HG03196 (cell line): Measurements from ENCODE around the gene FPR1.
"Not testable (repeated sequence)": the region's sequence is repeated elsewhere in the genome, so short reads cannot be mapped to it uniquely, and the experiment has no call there.

Source experiments
- ATAC-seq: cut with Tn5 transposase; IDR thresholded peaks from one replicate; pipeline ENCODE4 v1.9.1; 2021; ENCODE audit not compliant: unreplicated experiment

Gene FPR1

DNA sequence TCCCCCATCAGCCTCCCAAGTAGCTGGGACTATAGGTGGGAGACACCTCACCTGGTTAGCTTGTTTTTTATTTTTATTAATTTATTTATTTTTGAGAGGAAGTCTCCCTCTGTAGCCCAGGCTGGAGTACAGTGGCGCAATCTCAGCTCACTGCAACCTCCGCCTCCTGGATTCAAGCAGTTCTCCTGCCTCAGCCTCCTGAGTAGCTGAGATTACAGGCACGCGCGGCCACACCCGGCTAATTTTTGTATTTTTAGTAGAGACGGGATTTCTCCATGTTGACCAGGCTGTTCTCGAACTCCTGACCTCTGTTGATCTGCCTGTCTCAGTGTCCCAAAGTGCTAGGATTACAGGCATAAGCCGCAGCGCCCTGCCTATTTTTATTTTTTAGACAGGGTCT lies 13.2 kb downstream of the FPR1 start:
- ATAC-seq, result not testable (repeated sequence)

DNA sequence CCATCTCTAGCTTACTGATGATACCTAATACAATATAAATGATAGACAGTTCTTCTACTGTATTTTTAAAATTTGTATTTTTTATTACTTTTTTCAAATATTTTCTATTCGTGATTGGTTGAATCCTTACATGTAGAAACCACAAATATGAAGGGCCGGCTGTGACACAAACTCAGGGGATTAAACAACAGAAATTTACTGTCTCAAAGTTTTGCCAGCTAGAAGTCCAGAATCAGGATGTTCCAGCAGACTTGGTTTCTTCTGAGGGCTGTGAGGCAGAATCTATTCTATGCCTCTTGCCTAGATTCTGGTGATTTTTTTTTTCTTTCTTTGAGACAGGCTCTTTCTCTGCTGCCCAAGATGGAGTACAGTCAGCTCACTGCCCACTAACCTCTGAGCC lies 13.8 kb downstream of the FPR1 start:
- ATAC-seq, result no peak

DNA sequence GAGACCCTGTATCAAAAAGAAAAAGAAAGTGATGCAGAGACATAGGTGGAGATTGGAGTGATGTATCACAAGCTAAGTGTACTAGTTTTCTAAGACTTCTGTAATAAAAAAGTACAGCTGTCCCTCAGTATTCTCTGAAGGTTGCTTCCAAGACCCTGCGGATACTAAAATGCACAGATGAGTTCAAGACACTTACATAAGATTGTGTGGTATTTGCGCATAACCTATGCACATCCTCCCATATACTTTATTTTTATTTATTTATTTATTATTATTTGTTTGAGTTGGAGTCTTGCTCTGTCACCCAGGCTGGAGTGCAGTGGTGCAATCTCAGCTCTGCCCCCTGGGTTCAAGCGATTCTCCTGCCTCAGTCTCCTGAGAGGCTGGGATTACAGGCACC lies 14.3 kb downstream of the FPR1 start:
- ATAC-seq, result no peak

DNA sequence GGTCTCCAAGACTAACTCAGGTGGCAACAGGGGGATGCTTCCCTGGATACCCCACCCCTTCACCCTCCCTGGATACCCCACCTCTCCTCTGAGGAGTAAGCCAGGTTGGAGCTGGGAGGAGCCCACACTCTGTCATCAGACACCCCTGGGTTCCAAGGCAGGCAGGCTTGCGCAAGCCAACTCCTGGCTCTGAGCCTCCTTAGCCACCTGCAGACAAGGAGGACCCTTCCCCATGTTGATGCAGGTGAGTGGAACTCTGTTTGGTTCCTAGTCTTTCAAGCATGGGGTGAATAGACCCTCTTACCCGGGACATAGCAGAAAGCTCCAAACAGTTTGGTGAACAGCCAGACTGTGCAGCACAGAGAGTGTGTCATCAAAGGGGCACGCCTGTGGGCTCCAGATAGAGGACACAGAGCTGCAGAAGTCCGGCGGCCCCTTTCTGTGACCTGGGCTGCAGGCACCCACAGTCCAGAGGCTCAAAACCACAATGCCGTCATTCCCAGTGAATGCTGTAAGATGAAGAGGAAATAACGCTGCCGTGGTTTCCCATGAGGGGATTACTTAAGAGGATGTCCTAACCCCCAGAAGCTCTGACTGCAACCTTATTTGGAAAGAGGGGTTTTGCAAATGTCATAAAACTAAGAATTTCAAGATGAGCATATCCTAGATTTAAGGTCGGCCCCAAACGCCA lies 15.8 kb downstream of the FPR1 start:
- ATAC-seq, result no peak

DNA sequence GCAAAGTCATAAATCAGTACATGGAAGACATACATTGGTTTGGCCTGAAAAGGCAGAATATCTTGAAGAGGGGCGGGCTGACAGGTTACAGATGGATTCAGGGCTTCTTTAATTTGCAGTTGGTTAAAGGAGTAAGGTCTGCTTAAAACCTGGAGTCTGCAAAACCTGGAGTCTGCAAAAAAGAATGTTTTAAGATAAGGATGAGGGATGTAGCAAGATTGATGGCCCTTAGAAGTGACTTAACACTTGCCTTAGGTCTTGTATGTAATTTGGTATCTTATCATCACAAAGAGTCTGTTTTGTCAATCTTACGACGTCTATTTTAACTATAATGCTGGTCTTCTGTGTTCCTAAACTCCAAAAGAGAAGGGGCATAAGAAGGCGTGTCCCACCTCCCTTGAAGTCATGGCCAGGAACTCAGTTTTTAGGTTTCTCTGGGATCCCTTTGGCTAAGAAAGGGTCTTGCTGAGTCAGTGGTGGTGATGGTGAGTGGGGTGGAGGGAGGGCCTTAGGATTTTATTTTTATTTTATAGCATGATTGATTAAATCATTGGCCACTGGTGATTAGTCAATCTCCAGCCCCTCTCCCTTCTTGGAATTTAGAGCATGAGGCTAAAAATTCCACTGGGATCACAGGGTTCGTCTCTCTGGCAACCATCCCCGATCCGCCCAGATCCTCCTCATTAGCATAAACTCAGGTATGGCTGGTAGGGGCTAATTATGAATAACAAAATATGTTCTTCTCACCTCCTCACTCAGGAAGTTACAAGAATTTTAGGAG lies 17.7 kb downstream of the FPR1 start:
- ATAC-seq, result no peak

DNA sequence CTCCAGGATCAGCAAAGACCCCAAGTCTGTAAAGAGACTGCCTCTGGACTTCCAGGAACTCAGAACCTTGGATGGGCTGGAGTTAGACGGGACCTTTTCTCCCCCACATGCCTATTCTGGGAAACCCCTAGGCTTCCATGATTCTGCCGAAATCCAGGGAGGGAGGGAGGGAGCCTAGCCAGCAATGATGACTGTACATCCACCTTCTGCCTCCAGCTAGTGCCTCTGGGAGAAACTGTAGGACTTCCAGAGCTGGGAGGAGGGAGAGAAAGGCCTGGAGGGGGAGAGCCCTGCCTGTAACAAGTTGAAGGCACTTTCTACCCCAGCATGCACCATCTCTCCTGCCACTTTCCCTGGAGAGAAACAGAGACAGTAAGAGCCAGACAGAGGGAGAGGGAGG lies 21.9 kb downstream of the FPR1 start:
- ATAC-seq, result no peak

DNA sequence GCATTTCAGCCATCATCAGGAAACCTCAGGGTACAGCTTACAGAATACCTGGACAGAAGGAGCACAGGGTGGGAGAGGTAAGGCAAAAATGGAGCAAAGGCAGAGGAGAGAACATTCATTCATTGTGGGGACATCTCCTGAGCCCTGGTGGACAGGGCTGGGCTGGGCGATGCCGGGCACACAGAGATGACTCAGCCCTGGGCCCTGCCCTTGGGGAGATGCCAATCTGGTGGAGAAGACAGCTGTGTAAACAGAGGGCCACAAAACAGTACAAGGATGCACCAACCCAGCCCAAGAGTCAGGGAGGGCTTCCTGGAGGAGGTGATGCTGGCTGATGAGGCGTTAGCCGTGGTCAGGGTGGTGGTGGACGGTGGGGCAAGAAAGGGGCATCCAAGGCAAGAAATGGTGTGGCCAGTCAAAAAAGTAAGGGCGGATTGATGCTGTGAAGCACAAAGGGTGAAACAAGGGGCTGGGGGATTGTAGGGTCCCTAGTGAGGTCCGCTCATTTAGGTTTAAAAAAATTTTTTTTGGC lies 24.3 kb downstream of the FPR1 start:
- ATAC-seq, result no peak

DNA sequence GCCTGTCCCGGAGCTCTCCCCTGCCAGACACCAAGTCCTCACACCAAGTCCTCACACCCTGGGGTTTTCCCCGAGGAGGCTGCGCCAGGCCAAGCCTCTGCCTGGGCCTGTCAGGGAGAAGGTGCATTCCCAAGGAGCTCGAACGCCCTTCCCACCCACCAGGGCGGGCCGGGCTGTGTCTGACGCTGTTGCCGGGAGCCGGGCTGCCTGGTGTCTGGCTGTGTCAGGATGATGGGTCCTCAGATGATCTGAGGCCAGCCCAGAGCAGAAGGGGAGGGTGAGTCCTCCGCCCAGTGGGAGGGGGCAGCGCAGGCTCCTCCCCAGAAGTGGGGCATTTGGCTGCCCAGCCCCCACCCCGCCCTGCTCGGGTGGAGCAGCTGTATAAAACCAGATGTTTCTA lies 25.6 kb downstream of the FPR1 start:
- no peak for ATAC-seq

DNA sequence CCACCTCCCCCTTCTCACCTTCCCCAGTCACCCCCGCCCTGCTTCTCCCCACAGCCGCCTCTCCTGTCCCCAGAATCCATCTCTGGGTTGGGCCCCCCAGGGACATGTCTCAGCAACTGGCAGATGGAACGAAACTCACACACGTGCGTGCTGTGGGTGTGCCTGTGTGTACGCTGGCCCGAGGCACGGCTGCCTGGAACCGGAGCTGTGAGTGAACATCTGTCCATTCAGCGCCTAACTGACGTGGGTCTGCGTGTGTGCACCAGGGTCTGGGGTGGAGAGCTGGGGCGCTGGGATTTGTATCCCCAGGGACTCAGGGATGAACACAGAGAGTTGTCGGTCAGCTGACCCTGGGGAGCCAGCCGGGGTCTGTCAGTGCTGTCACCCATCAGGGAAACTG lies 27.1 kb downstream of the FPR1 start:
- no peak for ATAC-seq

DNA sequence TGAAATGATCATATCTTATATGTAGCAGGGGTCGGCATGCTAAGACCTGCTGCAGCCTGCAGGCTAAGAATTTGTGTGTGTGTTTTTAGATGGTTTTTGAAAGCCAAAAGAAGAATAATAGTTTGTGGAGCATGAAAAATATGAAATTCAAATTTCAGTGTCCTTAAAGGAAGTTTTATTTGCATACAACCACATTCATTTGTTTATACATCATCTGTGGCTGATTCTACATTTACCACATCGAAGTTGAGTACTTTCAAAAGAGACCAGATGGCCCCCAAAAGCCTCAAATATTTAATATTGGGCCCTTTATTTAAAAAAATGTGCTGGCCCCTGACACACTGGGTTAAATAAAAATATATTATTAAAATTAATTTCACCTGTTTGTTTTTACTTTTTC lies 29.2 kb downstream of the FPR1 start:
- ATAC-seq, result no peak

DNA sequence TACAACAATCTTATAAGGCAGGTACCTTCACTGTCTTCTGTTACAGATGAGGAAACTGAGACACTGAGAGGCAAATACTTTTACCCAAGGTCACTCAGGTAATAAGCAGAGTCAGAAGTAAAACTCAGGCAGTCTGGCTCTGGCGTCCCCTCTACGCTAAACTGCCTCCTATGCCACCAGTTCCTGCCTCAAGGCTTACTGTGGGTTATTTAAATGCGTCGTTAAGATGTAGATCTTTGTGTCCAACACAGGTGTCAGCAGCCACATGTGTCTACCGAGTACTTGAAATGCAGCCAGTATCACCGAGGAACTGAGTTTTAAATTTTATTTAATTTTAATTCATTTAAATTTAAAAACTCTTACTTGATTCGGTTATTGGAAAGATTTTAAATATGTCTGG lies 29.8 kb downstream of the FPR1 start:
- no peak for ATAC-seq

DNA sequence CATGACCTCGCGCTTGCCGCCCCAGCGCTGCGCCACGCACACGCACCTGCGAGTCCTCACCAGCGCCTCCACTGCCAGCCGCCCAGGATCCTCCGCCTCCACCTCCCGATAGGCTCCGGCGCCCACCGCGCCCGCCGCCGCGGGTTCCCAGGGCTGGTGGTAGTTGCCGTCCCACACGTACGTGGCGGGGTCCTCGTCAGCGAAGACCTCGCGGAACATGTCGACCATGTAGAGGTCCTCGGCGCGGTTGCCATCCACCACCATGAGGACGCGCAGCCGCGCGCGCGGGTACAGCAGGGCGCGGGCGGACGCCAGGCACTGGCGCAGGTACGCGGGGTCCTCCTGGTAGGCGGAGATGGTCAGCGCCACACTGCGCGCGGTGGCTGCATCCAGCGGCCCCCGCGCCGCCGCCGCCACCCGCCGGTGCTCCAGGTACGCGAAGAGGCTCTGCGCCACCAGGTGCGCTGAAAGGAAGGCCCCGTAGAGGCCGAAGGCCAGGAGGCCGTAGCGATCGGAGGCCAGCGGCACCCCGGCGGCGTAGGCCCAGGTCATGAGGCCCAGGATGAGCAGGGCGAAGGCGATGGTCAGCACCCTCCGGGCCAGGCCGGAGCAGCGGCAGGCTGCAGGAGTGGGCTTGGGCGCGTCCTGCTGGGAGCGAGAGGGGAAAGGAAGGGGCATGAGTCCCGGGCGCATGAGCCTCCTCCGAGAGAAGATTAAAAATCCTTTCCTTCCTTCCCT lies 32.3 kb downstream of the FPR1 start:
- no peak for ATAC-seq

DNA sequence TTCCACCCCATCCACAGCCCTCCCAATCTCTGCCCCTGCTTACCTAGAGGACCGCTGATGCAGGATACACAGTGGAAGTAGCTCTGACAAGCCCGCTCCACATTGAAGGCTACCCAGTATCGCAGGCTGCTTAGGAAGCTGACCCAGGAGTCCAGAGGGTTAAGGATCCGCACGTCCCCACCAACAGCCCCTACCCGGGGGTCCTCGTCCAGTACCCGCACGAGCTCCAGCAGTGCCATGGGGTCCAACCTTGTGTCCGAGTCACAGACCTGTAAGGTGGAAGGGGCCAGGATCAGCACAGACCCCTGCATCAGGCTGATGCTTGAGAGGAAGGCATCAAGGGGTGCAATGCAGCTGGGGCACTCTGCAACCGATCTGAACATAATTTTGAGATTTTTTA lies 34.8 kb downstream of the FPR1 start:
- ATAC-seq, result no peak

DNA sequence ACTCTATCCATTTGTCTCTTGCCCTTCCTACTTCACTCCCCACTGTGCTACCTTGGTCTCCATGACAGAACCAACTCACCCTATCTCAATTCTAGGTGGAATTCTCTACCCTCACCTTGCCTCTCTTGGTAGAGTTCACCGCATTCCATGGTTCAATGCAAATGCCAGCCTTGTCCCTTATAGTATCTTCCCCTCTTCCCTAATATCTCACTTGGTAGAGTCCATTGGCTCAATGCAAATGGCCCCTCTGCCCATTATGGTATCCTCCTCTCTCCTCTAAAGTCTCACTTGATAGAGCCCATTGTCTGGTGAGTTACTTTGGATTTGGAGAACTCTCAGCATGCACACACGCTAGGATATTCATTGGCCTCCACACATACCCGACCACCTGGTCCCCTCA lies 35.8 kb downstream of the FPR1 start:
- ATAC-seq, result no peak

DNA sequence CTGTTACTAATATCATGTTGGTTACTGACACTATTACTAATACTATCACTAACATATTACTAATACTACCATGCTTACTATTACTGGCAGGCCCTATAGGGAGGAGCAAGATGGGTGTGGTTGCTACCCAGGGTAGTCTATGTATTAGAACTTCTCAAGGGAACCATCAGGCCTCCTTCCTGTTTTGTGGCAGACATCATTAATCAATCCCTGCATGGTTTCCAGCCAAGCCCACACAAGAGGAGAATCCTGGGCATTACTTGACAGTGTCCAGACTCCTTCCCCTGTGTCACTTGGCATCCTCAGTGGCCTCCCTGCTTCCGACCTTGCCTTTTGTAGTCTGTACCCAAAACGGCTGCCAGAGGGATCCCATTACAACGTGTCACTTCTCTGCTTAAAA lies 36.8 kb downstream of the FPR1 start:
- ATAC-seq, result no peak

DNA sequence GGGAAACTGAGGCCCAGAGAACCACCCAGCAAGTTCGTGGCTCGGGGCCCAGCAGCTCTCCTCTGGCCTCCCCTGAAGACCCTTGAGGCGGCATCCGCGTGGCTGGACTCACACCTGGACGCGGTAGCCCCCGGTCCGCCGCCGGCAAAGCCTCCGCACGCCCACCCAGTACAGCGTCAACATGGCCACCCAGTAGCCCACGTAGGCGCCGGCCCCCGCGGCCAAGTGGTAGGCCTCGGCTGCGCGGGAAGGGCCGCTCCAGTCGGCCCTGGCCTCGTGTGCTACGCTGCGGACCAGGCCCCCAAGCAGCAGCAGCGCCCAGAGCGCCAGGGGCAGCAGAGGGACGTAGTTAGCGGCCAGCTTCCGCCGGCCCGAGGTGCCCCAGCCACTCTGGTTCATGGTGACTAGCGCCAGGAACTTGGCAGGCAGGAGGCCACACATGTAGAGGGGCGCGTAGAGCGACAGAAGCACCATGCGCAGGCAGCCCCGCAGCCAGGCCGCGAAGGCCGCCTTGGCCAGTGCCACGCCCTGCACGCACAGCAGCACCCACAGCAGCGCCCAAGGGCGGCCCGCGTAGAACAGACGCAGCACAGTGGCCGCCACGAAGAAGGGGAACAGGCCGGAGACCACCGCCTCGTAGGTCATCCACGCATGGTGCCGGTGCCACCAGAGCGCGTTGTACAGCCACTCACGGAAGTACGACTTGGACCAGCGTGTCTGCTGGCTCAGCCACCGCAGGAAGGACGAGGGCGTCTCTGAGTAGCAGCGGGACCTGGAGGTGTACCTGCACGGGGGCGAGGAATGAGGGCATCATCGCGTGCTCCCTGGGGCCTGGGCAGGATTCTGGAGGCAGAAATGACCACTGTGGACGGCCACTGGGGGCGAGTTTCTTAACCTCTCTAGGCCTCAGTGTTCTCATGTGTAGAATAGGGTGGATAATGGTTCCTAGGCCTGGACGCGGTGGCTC lies 38.1 kb downstream of the FPR1 start:
- ATAC-seq, result no peak

DNA sequence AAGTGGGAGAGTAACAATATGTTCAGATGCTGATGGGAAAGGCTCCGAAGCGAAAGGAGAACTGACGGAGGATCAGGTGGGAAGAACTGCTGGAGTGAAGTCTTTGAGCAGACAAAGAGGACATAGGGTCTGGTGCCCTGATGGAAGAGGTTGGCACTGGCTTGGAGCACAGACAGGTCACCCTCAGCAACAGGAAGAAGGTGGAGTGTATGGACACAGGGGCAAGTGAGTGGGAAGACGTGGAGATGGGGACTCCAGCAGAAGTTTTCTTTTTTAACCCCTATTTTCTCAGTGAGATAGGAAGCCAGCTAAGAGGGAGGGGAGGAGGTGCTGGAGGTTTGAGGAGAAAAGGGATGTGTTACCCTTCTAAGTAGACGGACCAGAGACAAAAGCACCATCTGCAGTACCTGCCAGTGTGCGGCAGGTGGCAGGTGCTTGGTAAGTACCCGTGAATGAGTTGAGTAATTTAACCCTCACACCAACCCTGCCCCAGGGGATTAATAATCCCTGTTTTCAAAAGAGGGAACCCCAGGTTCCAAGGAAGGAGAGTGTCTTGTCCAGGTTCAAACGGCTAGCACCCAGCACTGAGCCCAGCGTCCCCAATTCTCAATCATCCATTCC lies 39.1 kb downstream of the FPR1 start:
- ATAC-seq, result no peak

DNA sequence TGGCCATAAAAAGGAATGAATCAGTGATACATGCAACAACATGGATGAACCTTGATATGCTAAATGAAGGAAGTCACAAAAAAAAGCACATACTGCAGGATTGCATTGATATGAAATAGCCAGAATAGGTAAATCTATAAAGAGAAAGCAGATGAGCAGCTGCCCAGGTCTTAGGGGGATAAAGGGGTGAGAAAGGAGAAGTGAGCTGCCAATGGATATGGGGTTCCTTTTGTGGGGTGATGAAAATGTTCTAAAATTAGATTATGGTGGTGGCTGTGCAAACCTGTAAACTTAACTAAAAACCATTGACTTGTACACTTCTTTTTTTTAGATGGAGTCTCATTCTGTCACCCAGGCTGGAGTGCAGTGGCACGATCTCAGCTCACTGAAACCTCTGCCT lies 40.0 kb downstream of the FPR1 start:
- no peak for ATAC-seq

DNA sequence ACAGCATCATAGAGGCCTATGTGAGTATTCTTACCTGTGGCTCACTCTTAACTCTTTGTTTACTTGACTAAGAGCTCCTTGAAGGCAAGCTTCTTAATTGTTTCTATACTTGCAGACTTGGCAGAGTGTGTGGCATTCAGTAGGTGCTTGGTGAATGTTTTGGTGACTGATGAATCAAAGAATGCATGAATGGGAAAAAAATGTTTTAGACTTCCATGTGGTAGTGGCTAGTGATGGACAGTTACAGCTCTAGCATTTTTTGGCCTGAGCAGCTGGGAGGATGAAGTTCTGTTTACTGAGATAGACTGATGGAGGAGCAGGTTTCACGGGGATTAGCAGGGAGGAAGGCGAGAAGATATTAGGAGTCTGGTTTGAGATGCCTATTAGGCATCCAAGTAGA lies 41.5 kb downstream of the FPR1 start:
- no peak for ATAC-seq

DNA sequence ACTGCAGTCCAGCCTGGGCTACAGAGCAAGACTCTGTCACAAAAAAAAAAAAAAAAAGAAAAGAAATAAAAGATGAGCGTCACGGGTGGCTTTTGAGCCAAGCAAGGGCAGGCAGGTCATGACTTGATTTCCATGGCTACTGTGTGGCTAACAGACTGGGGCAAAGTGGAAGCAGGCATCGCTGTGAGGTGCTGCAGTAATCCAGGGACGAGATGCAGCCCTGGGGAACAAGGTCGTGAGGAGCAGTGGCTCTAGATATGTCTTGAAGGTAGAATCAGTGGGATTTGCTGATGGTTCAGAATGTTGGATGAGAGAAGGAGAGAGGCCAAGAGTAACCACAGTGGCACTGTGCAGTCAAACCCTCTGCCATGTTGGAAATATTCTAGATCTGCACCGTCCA lies 42.1 kb downstream of the FPR1 start:
- no peak for ATAC-seq
